Epithelial cell of prostate (primary cell): Measurements from ENCODE around the gene ZNF48.
"Not testable (repeated sequence)": the region's sequence is repeated elsewhere in the genome, so short reads cannot be mapped to it uniquely, and the experiment has no call there.

Experiments used
- DNase-seq: peaks from one replicate; pipeline ENCODE4 v3.0.0-alpha.2; 2011; ENCODE audit warnings: low read depth, low spot score
- H3K27ac ChIP-seq: fragments of 450-650 bp; 2 replicates; pipeline ENCODE4 v1.5.1; 2017; ENCODE audit warnings: mild to moderate bottlenecking

The ZNF48 gene

DNA sequence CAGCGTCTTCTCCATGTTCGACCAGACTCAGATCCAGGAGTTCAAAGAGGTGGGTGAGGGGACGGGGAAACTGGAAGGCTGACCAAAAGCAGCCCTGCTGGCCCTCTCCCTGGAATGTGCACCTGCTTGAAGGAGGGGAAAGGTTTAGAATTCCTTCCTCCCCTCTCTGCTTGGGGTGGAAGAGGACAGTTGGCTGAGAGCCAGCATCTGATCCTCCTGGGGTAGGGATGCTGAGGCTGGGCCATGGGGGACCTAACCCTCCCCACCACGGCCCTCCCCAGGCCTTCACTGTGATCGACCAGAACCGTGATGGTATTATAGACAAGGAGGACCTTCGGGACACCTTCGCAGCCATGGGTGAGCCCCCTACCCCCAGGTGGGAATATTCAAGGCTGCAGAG lies 19.4 kb upstream of the ZNF48 start:
- no peak for DNase-seq
- H3K27ac ChIP-seq, result no peak overlapping the region

DNA sequence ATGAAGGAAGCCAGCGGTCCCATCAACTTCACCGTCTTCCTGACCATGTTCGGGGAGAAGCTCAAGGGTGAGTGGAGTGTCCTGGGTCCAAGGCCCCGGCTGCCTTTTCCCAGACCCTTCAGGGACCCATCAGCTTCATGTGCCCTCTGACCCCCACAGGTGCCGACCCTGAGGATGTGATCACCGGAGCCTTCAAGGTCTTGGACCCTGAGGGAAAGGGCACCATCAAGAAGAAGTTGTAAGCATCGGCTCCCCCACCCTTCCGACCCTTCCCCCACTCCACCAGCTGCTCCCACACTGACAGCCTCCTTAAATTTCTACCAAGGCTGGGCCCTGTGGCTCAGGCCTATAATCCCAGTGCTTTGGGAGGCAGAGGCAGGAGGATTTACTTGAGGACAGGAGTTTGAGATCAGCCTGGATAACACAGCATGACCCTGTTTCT lies 18.7 kb upstream of the ZNF48 start:
- DNase-seq, result no peak
- no peak overlapping the region for H3K27ac ChIP-seq

DNA sequence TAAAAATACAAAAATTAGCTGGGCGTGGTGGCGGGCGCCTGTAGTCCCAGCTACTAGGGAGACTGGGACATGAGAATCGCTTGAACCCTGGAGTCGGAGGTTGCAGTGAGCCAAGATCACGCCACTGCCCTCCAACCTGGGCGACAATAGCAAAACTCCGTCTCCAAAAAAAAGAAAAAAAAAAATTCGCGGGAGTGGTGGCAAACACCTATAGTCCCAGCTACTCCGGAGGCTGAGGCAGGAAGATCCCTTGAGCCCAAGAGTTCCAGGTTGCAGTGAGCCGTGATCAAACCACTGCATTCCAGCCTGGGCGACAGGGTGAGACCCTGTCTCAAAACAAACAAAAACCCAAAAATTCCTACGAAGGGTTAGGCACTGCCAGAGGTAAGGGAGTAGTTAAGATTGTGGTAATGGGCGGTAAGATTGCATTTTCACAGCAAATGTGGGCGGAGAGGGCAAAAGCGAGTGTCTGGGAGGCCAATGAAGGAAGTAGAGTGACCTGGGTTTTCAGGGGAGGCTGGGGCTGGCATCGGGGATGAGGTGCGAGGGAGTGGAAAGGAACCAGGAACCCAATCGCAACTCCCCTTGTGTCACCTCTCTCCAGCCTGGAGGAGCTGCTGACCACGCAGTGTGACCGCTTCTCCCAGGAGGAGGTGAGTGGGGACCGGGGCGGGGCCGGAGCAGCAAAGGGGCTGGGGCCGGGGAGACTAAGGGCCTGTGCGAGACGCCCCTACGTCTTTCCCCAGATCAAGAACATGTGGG lies 18.0 kb upstream of the ZNF48 start:
- no peak for DNase-seq
- H3K27ac ChIP-seq, result peak overlapping the region; percentile 97

DNA sequence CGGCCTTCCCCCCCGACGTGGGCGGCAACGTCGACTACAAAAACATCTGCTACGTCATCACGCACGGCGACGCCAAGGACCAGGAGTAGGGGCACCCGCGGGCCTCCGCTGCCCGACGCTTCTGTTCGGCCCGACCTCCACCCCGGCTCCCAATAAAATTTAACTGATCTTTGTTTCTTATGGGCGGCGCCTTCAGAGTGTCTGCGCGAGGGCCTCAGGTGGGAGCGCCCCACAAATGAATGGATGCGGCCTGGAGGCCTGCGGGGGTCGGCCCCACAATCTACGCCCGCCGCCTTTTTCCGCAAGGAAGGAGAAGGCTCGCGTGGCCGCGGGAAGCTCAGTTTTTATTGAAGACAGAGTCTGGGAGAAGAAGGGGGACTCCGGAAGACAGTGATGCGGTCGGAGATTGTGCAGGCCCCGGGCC lies 17.4 kb upstream of the ZNF48 start:
- peak overlapping the region; percentile 97 for H3K27ac ChIP-seq
- DNase-seq, result no peak

DNA sequence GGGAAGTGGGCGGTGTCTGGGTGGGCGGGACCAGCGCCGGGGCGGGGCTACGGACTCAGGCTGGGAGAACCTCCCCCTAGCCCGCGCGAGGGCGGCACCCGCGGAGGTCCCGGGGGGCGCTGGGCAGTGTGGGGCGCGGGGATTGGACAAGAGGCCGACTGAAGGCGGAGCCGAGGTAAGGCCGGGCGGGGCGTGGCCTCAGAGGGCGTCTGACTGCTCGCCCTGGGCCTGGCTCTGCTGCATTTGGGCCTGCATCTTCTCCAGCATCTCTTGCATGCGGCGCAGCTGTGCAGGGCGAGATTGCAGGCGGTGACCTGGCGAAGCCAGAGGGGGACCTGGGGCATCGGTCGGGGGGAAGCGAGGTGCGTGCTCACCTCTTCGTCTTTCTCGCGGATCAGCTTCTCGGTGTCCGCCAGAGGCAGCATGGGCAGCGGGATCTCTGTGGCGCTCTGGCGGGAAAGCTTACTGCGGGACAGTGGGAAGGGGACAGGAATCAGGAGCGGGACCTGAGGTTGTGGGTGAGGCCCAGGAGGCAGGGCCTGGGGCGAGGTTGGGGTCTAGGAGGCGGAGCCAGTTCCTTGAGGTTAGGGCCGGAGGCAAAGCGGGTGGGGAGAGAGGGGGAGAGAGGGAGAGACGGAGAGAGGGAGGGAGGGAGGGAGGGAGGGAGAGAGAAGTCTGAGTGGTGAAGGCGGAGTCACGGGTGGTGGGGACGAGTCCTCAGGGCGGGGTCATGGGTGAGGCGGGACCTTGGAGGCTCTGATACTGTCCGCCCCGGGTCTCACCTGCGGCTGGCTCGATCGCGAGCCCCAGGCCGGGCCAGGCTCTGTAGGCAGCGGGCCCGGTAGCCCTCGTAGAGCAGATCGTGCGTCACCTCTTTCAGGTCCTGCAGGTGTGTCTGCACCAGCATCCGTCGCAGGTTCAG lies 16.7 kb upstream of the ZNF48 start:
- H3K27ac ChIP-seq, result peak overlapping the region; percentile 97
- DNase-seq, result peak; percentile 72

DNA sequence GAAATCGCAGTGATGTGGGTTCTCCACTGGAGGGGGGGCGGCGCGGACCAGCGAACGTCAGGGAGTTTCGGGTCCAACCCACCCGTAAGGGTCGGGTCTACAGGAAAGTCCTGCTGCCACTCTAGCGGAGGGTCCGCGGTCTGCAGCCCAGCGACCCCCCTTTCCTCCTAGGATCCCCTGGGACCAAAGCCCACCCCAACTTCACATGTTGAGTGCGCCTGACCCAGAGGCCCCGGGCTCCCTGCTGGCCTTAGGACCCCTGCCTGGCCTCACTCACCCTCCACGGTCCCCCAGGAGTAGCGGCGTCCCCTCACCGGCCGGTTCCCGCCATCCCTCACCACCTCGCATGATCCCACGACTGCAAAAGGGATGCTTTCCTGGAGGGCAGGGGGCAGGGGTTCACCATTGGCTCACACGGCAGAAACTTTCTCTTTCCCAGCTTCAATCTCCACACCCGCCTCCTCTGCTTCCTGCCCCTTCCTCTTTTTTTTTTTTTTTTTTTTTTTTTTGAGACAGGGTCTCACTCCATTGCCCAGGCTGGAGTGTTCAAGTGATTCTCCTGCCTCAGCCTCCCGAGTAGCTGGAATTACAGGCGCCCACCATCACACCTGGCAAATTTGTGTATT lies 15.9 kb upstream of the ZNF48 start:
- no peak overlapping the region for H3K27ac ChIP-seq
- DNase-seq, result no peak

DNA sequence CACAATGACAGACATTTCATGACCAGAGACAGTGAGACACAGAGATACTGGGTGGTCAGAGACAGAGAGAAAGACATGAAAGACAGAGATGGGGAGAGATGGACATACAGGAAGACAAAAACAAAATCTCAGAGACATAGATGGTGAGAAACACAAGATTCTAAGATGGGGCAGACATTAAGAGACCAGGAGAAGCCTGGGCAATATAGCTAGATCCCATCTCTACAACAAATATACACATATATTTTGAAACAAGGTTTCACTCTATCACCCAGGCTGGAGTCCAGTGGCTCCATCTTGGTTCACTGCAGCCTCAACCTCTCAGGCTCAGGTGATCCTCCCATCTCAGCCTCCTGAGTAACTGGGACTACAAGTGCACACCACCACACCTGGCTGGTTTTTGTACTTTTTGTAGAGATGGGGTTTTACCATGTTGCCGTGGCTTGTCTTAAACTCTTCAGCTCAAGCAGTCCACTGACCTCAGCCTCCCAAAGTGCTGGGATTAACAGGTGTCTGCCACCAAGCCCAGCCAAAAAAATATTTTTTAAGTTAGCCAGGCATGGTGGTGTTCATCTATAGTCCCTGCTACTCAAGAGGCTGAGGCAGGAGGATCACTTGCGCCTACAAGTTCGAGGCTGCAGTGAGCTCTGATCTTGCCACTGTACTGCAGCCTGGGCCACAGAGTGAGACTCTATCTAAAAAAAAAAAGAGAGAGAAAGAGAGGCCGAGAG lies 15.0 kb upstream of the ZNF48 start:
- DNase-seq, result no peak
- no peak overlapping the region for H3K27ac ChIP-seq

DNA sequence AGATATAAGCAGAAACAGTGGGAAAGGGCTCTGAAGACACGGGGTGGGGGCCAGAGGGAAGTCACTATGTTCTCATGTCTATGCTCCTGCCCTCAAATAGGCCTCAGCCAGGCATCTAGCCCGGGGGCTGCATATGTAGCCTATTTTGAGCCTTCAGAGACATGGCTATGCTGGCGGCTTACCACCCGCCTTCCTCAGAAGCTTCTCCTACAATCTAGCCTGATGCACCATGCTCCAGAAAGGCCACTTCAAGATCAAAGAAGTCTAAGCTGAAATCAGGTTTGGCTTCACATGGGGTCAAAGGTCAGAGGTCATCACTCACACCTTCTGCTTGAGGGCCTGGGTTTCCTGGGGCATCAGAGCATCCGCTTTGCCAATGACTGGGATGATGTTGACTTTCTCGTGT lies 14.4 kb upstream of the ZNF48 start:
- no peak for DNase-seq
- H3K27ac ChIP-seq, result no peak overlapping the region

DNA sequence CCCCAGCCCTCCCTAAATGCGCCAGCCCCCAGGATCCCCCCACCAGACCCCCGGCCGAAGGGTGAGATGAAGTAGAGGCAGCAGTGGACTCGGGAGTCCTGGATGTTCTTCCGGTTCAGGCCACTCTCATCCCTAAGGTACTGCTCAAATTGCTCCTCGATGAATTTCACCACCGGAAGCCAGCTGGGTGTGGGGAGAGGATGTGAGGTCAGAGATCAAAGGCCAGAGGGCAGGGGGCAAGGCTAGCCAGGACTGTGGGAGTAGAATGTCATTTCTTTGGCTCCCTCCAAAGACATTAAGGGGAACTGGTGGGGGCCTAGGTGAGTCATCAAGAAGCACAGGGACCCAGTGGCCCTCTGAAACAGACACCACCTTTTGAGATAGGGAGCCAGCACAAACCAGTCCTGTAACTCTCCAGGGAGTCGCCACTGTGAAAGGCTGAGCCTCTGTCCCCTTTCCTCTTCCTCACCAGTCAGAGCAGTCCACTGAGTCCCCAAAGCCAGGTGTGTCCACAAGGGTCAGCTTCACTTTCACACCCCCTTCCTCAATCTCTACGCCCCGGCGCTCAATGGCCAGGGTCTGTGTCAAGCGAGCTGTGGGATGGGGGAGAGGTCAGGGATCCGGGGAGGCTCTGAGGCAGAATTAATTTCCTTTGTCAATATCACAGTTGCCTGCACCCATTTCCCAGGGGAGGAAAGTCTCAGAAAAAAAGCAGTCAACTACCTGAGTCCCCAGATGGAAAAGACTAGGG lies 13.8 kb upstream of the ZNF48 start:
- no peak overlapping the region for H3K27ac ChIP-seq
- DNase-seq, result no peak

DNA sequence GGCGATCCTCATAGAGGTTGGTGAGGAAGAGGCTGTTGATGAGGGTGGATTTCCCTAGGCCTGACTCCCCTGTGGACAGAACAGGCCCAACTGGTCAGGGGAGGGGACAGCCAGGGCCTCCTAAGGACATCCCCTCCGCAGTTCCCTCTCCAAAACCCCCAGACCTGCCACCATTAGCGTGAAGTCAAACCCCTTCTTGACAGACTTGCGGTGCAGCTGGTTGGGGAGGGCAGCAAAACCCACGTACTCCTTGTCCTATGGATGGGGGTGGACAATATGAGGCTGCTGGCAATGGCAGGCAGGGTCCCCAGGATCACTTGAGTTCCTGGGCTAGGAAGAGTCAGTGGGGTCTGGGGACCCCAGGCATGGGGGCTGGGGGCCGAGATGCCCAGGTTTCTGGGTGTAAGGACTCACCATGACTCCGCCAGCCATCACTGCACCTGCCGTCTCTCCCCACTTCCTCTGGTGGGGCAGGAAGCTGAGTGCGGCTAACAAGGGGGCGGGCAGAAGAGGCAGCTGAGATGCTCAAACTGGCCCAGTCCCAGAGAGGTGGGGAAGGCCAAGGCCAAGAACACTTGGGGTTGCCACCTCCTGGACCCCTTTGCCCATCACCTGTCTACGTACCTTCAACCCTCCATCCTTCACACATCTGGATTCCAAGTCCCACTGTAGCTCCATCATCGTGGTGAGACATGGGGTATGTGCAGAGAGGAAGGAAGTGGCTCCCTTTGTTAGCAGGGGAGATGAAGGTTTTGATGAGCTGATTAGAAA lies 12.9 kb upstream of the ZNF48 start, which contains the start of gene SEPTIN1:
SEPTIN1 (minus strand) TSS at position 451 of the 771 bp plus-strand sequence; CDS start at position 432, 19 bp downstream.
- no peak for DNase-seq
- H3K27ac ChIP-seq, result no peak within 1 kb of the TSS

DNA sequence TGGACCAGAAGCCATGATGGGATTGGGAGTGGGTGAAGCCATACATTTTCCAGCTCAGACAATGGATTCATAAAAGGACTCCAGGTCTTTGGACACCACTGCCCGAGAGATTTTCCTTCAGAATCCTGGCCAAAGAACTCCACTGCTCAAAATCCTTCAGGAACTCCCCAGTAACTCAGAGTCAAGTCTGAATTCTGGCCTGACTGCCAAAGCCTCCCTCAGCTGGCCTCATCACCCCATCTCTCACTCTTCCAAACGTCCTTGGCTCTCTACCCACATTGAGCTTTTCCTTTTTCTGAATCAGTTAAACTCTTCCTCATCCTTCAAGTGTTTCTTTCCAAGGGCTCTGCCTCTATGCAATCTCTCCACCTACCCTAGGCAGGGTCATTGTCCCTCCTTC lies 11.7 kb upstream of the ZNF48 start:
- no peak for DNase-seq
- H3K27ac ChIP-seq, result no peak overlapping the region

DNA sequence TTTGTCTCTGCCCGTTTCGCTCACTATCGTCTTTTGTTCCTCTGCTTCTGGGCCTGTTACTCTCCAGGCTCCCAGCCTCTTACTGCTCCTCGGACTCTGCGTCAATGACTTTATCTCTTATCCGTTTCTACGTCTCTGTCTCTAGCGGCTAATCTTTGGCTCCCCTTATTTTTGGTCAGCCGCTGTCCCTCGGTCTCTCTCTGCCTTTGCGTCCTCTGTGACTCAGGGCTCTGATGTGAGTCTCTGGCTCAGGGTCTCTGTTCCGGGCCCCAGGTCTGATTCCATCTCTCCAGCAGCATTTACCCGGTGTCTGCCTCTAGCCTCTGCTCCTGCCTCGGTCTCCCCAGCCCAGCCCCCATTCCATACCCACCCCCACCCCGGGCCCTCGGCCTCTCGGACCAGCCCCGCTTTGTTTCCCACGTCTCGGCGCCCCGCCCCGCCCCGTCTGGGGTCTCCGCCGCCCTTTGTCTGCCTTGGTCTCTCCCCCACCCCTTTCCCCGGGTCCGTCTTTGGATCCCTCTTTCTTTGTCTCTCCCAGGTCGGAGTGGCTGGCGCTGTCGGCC lies 547 bp upstream of the ZNF48 start:
- peak overlapping the region; percentile 66 for H3K27ac ChIP-seq
- no peak for DNase-seq

DNA sequence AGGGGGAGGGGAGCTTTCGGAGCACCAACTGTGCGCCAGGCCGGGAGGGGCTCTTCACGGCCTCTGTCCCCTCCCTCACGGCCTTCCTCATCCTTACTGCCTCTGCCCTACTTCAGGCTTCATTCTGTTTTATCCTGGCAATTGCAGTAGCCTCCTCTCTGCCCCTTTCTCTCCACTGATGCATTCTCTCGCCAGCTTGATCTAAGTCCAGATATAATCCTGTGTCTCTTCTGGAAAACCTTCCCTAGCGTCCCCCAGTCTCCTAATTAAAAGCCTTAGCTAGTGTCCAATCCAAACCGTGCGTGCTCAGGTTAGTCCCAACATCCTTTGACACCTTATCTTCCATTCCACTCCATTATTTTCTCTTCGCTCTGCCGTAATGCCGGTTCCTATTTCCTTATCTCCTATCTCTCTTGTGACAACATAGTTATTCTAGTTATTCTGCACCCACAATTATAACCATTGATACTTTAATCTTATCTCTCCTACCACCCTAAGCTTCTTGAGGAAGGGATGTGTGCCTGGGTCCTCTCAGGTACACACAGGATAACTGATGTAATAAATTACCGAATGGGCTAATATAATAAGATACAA lies 869 bp downstream of the ZNF48 start:
- no peak for DNase-seq
- H3K27ac ChIP-seq, result peak overlapping the region; percentile 66

DNA sequence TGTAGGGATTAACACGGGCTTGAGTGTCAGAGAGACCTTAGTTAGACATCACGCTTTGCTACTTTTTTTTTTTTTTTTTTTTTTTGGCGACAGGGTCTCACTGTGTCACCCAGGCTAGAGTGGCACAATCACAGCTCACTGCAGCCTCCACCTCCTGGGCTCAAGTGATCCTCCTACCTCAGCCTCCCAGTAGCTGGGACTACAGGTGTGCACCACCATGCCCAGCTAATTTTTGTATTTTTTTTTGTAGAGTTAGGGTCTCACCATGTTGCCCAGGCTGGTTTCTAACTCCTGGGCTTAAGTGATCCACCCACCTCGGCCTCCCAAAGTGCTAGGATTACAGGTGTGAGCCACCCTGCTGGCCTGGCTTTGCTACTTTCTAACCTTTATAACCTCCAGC lies 1.4 kb downstream of the ZNF48 start:
- peak overlapping the region; percentile 66 for H3K27ac ChIP-seq
- not testable (repeated sequence) for DNase-seq

DNA sequence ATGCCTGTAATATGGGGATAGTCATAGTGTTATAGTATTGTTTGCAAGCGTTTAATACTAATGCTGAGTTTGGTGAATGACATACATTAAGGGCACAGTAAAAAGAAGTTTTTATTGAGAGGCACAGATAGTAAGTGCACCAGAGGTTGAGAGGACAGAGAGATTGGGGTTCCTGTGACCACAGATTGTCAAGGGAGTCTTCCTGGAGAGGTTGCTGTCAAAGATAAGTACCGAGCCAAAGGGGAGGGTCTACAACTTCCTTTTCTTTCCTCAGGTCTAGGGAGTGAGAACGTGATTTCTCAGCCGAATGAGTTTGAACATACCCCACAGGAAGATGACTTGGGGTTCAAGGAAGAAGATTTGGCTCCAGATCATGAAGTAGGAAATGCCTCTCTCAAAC lies 1.8 kb downstream of the ZNF48 start:
- DNase-seq, result no peak
- no peak overlapping the region for H3K27ac ChIP-seq

DNA sequence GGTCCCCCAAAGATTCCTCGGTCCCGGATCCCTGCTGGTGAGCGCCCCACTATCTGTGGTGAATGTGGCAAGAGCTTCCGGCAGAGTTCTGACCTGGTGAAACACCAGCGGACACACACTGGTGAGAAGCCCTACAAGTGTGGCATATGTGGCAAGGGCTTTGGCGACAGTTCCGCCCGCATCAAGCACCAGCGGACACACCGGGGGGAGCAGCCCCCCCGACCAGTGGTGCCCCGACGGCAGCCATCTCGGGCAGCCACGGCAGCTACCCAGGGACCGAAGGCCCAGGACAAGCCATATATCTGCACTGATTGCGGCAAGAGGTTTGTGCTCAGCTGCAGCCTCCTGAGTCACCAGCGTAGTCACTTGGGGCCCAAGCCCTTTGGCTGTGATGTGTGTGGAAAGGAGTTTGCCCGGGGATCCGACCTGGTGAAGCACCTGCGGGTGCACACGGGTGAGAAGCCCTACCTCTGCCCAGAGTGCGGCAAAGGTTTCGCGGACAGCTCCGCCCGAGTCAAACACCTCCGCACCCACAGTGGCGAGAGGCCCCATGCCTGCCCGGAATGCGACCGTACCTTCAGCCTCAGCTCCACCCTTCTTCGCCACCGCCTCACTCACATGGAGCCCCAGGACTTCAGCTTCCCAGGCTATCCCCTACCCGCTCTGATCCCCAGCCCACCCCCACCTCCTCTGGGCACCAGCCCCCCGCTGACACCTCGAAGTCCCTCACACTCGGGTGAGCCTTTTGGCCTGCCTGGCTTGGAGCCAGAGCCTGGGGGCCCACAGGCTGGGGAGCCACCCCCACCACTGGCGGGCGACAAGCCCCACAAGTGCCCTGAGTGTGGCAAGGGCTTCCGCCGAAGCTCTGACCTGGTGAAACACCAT lies 2.8 kb downstream of the ZNF48 start:
- DNase-seq, result no peak
- H3K27ac ChIP-seq, result no peak overlapping the region
